Frontal cortex (tissue), 4 donors: Measurements from ENCODE around the gene ANXA10. TPM values are rescaled to one million over a fixed set of nuclear protein-coding genes. Genes with fewer than 3 reads are reported as not detected.

ENCODE experiments used
- DNase-seq, 2 donors: peaks; one replicate each; pipeline ENCODE4 v3.0.0; 2012; ENCODE audit warnings: low spot score in 2 of 2
- FAIRE-seq: peaks from 2 replicates; lab custom pipeline; 2012; peaks lifted over from hg19 to GRCh38; lab: Jason Lieb, UNC
- total RNA-seq: library from RNA; depleted of rRNA; stranded (reverse); fragments of >200 nt; gene quantifications from one replicate; pipeline ENCODE4 v1.2.3, GENCODE V29; 2014
- donor health status: control.
- donor health status: control.
- donor health status: control.

Gene ANXA10
- not detected for total RNA-seq

- DNase-seq (no peak), FAIRE-seq (no peak)
These were observed at the start of gene ANXA10 for GRCh38 chr4:168092176-168092712. TSS of gene ANXA10 (plus strand) at chr4:168092537. CDS start at chr4:168092701, 164 bp downstream.

GRCh38 chr4:168045354-168045753 is 47.0 kb upstream of the ANXA10 start:
- DNase-seq (no peak), FAIRE-seq (no peak)

- DNase-seq, result no peak
- no peak for FAIRE-seq
These were observed 42.3 kb upstream of the ANXA10 start for GRCh38 chr4:168050002-168050401.

GRCh38 chr4:168051526-168051925 is 40.8 kb upstream of the ANXA10 start:
- no peak for FAIRE-seq
- DNase-seq, result no peak

GRCh38 chr4:168057412-168057811 is 34.9 kb upstream of the ANXA10 start:
- no peak for DNase-seq

GRCh38 chr4:168059251-168059650 is 33.1 kb upstream of the ANXA10 start:
- FAIRE-seq, result no peak
- DNase-seq, result no peak

More at GRCh38 chr4:168057412-168057811, 34.9 kb upstream of the ANXA10 start:
- no peak for FAIRE-seq

GRCh38 chr4:168063031-168063430 is 29.3 kb upstream of the ANXA10 start:
- no peak for FAIRE-seq
- no peak for DNase-seq

GRCh38 chr4:168070903-168071302 is 21.4 kb upstream of the ANXA10 start:
- DNase-seq (no peak), FAIRE-seq (no peak)

- no peak for FAIRE-seq
- DNase-seq, result no peak
These were observed 21.0 kb upstream of the ANXA10 start for GRCh38 chr4:168071304-168071703.

GRCh38 chr4:168074861-168075260 is 17.5 kb upstream of the ANXA10 start:
- FAIRE-seq, result no peak
- DNase-seq, result no peak

GRCh38 chr4:168076989-168077725 is 15.2 kb upstream of the ANXA10 start:
- DNase-seq (peak; percentile 4 to 16), FAIRE-seq (peak; percentile 86)

GRCh38 chr4:168077726-168078239 is 14.6 kb upstream of the ANXA10 start:
- FAIRE-seq (no peak), DNase-seq (no peak)

GRCh38 chr4:168082379-168082778 is 10.0 kb upstream of the ANXA10 start:
- FAIRE-seq (no peak), DNase-seq (no peak)

- DNase-seq (no peak), FAIRE-seq (no peak)
These were observed 3.6 kb downstream of the ANXA10 start for GRCh38 chr4:168095776-168096406.

- FAIRE-seq (no peak), DNase-seq (no peak)
These were observed 4.1 kb downstream of the ANXA10 start for GRCh38 chr4:168096407-168096784.

- DNase-seq (no peak), FAIRE-seq (no peak)
These were observed 4.8 kb downstream of the ANXA10 start for GRCh38 chr4:168097161-168097560.

GRCh38 chr4:168098248-168098717 is 5.9 kb downstream of the ANXA10 start:
- no peak for FAIRE-seq
- no peak for DNase-seq

GRCh38 chr4:168099195-168099594 is 6.9 kb downstream of the ANXA10 start:
- DNase-seq (no peak), FAIRE-seq (no peak)

- DNase-seq (no peak), FAIRE-seq (no peak)
These were observed 8.7 kb downstream of the ANXA10 start for GRCh38 chr4:168101026-168101425.

GRCh38 chr4:168102403-168102802 is 10.1 kb downstream of the ANXA10 start:
- FAIRE-seq, result no peak
- no peak for DNase-seq

GRCh38 chr4:168109527-168109926 is 17.2 kb downstream of the ANXA10 start:
- DNase-seq, result no peak
- no peak for FAIRE-seq
